Transverse colon (tissue), 4 donors: ENCODE data around the gene RBFOX2.

ENCODE experiments used
- POLR2AphosphoS5 ChIP-seq, 3 donors: sonication (generic); formaldehyde crosslinking; IDR thresholded peaks; one replicate each; pipeline ENCODE4 v1.6.1; 2016; ENCODE audit warnings: antibody characterized with exemption in 3 of 3
- TF ChIP-seq, protein P1 (sequence below), 5 experiments: fragments of 200-600 bp in 3 of 5; fragments of 450-650 bp in 2 of 5; sonication (generic) in 3 of 5; IDR thresholded peaks; 1 replicate in 2 of 5; 2 replicates in 3 of 5; pipeline ENCODE4 v1.5.1; 2016 to 2017; ENCODE audit warnings: antibody characterized with exemption in 5 of 5, inconsistent platforms in 3 of 5, mild to moderate bottlenecking in 2 of 5, moderate library complexity in 1 of 5

DNA sequence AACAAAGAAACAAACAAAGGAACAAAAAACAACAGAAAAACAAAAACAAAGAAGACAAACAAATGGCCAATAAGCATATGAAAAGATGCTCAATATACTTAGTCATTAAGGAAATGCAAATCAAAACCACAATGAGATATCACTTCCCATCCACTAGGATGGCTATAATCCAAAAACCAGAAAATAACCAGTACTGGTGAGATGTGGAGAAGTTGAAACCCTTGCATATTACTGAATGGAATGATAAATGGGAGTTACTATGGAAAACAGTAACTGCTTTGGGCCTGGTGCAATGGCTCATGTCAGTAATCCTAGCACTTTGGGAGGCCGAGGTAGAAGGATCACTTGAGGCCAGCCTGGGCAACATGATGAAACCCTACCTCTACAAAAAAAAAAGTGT, 44.9 kb upstream of the RBFOX2 start:
- no peak for TF ChIP-seq POLR2AphosphoS5 (IDR thresholded peaks at IDR 0.05)
- TF ChIP-seq, protein P1, sequence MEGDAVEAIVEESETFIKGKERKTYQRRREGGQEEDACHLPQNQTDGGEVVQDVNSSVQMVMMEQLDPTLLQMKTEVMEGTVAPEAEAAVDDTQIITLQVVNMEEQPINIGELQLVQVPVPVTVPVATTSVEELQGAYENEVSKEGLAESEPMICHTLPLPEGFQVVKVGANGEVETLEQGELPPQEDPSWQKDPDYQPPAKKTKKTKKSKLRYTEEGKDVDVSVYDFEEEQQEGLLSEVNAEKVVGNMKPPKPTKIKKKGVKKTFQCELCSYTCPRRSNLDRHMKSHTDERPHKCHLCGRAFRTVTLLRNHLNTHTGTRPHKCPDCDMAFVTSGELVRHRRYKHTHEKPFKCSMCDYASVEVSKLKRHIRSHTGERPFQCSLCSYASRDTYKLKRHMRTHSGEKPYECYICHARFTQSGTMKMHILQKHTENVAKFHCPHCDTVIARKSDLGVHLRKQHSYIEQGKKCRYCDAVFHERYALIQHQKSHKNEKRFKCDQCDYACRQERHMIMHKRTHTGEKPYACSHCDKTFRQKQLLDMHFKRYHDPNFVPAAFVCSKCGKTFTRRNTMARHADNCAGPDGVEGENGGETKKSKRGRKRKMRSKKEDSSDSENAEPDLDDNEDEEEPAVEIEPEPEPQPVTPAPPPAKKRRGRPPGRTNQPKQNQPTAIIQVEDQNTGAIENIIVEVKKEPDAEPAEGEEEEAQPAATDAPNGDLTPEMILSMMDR (IDR thresholded peaks at IDR 0.05), result no peak
